CD4-positive, alpha-beta T cell treated with Interferon alpha-2 for 1 hour (primary cell): Measurements from ENCODE around the gene FERMT1.
"Not testable (repeated sequence)": the region's sequence is repeated elsewhere in the genome, so short reads cannot be mapped to it uniquely, and the experiment has no call there.

Experiments
- DNase-seq, 2 donors: peaks; one replicate each; pipeline ENCODE4 v3.0.0-alpha.2; 2020 to 2022

Gene FERMT1

GRCh38 chr20:6036213-6036612, 86.6 kb downstream of the FERMT1 start:
- no peak for DNase-seq

GRCh38 chr20:6034134-6034969, 88.5 kb downstream of the FERMT1 start:
- no peak for DNase-seq

GRCh38 chr20:6032907-6033306, 89.9 kb downstream of the FERMT1 start:
- DNase-seq: not testable (repeated sequence)

GRCh38 chr20:6030453-6031080, 92.3 kb downstream of the FERMT1 start:
- no peak for DNase-seq

GRCh38 chr20:6029538-6029937, 93.3 kb downstream of the FERMT1 start:
- no peak for DNase-seq

GRCh38 chr20:6028818-6029217, 94.0 kb downstream of the FERMT1 start:
- DNase-seq: no peak

GRCh38 chr20:6026051-6026450, 96.8 kb downstream of the FERMT1 start:
- no peak for DNase-seq
